NB4 (cell line): Measurements from ENCODE around the gene ROBO4.

Experiments
- CTCF ChIP-seq: IDR thresholded peaks from one replicate; pipeline ENCODE4 v1.5.1; 2012; ENCODE audit warnings: low read depth, low read length
- MAX ChIP-seq: IDR thresholded peaks from 2 replicates; pipeline ENCODE4 v1.6.1; 2011; ENCODE audit warnings: low read depth, low read length
- MYC ChIP-seq: IDR thresholded peaks from 2 replicates; pipeline ENCODE4 v1.6.1; 2011; ENCODE audit warnings: low read depth, low read length
- POLR2A ChIP-seq: IDR thresholded peaks from 2 replicates; pipeline ENCODE4 v1.6.1; 2011; ENCODE audit warnings: mild to moderate bottlenecking; ENCODE audit not compliant: insufficient read length; ENCODE audit errors: extremely low read depth

- TF ChIP-seq CTCF = no peak
- TF ChIP-seq POLR2A = no peak
- TF ChIP-seq MAX = no peak
- no peak for TF ChIP-seq MYC
Measured at GRCh38 chr11:124920870-124921609, 23.4 kb upstream of the ROBO4 start.
